Loucy (cell line): ENCODE measurements around the gene RIMBP2.

ENCODE experiments used
- H2AFZ ChIP-seq: fragments of 200-600 bp; sonication (generic); 2 replicates; pipeline ENCODE4 v1.6.0; 2016; ENCODE audit warnings: antibody characterized with exemption, mild to moderate bottlenecking, low read length, moderate library complexity
- H3F3A ChIP-seq: fragments of 200-600 bp; 2 replicates; pipeline ENCODE4 v1.6.0; 2016; ENCODE audit warnings: antibody characterized with exemption, low read depth, mild to moderate bottlenecking
- H3K27me3 ChIP-seq: fragments of 200-600 bp; sonication (generic); 2 replicates; pipeline ENCODE4 v1.6.1; 2014; ENCODE audit warnings: low read length, mild to moderate bottlenecking; ENCODE audit not compliant: insufficient read depth, poor library complexity, severe bottlenecking
- H3K36me3 ChIP-seq: fragments of 200-600 bp; sonication (generic); 2 replicates; pipeline ENCODE4 v1.6.1; 2016; ENCODE audit warnings: low read length; ENCODE audit not compliant: insufficient read depth
- H3K4me1 ChIP-seq: fragments of 200-600 bp; sonication (generic); 2 replicates; pipeline ENCODE4 v1.5.1; 2014; ENCODE audit warnings: low read length, mild to moderate bottlenecking; ENCODE audit not compliant: insufficient read depth, poor library complexity, severe bottlenecking
- H3K4me2 ChIP-seq: fragments of 200-600 bp; sonication (generic); 2 replicates; pipeline ENCODE4 v1.6.0; 2014; ENCODE audit warnings: antibody characterized with exemption, low read length, low read depth, mild to moderate bottlenecking; ENCODE audit not compliant: poor library complexity, severe bottlenecking
- H3K4me3 ChIP-seq: fragments of 200-600 bp; sonication (generic); 2 replicates; pipeline ENCODE4 v1.5.1; 2014; ENCODE audit warnings: low read length, mild to moderate bottlenecking, mixed read lengths; ENCODE audit not compliant: poor library complexity, severe bottlenecking
- H3K79me2 ChIP-seq: fragments of 200-600 bp; sonication (generic); 2 replicates; pipeline ENCODE4 v1.6.1; 2014; ENCODE audit warnings: low read length; ENCODE audit not compliant: insufficient read depth
- H3K9ac ChIP-seq: fragments of 200-600 bp; sonication (generic); 2 replicates; pipeline ENCODE4 v1.6.0; 2014; ENCODE audit warnings: mild to moderate bottlenecking, low read depth, low read length, moderate library complexity; ENCODE audit not compliant: poor library complexity, severe bottlenecking
- H3K9me2 ChIP-seq: fragments of 200-600 bp; sonication (generic); replicated peaks from 2 replicates; pipeline ENCODE4 v1.6.1; 2016; ENCODE audit warnings: low read depth, low read length, mixed read lengths
- H3K9me3 ChIP-seq: fragments of 200-600 bp; sonication (generic); 2 replicates; pipeline ENCODE4 v1.6.1; 2014; ENCODE audit warnings: mild to moderate bottlenecking, antibody characterized with exemption, low read length, low read depth; ENCODE audit not compliant: insufficient read depth
- H4K20me1 ChIP-seq: fragments of 200-600 bp; sonication (generic); 2 replicates; pipeline ENCODE4 v1.6.0; 2014; ENCODE audit warnings: antibody characterized with exemption, low read length, mild to moderate bottlenecking; ENCODE audit not compliant: insufficient read depth, poor library complexity, severe bottlenecking
- EZH2phosphoT487 ChIP-seq: fragments of 200-600 bp; IDR thresholded peaks from 2 replicates; pipeline ENCODE4 v1.6.1; 2018; ENCODE audit warnings: antibody characterized with exemption, mild to moderate bottlenecking, moderate library complexity, borderline replicate concordance
- TF ChIP-seq, protein P1 (sequence below): fragments of 200-600 bp; sonication (generic); conservative IDR thresholded peaks from 2 replicates; pipeline ENCODE4 v1.5.1; 2014; ENCODE audit warnings: mild to moderate bottlenecking, antibody characterized with exemption, low read length

Gene RIMBP2

DNA sequence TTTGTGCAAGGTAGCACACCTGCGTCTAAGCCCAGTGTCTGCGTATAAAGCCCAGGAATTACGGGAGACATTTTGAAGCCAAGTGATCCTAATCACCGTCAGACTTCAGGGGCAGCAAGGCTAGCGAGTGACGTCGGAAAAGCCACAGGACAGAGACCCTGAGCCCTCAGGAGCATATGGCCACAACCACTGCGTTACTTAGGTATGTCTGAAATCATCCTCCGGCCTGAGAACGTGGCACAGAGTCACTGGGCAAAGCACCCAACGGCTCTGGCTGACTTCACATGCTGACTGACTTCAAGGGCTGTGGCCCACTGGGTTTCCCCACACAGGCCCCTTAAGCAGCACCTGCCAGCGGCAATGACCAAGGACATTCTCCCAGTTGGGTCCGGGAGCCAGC is 71.5 kb downstream of the RIMBP2 start:
- Histone ChIP-seq H2AFZ (no peak overlapping the region), H3K9me3 (no peaks in the 10 kb centered on the region; the same call in 1 of the 2 replicates), H3K36me3 (no peaks in the 10 kb centered on the region), H3K9ac (no peak overlapping the region), H4K20me1 (no peaks in the 10 kb centered on the region), H3K4me3 (no peak overlapping the region), H3K4me2 (no peak overlapping the region), H3K27me3 (no peaks in the 10 kb centered on the region), H3K9me2 (no peaks in the 10 kb centered on the region), H3K79me2 (no peaks in the 10 kb centered on the region), H3K4me1 (no peaks in the 10 kb centered on the region), H3F3A (no peaks in the 10 kb centered on the region)
- TF ChIP-seq EZH2phosphoT487 = no peak
- TF ChIP-seq, protein P1, sequence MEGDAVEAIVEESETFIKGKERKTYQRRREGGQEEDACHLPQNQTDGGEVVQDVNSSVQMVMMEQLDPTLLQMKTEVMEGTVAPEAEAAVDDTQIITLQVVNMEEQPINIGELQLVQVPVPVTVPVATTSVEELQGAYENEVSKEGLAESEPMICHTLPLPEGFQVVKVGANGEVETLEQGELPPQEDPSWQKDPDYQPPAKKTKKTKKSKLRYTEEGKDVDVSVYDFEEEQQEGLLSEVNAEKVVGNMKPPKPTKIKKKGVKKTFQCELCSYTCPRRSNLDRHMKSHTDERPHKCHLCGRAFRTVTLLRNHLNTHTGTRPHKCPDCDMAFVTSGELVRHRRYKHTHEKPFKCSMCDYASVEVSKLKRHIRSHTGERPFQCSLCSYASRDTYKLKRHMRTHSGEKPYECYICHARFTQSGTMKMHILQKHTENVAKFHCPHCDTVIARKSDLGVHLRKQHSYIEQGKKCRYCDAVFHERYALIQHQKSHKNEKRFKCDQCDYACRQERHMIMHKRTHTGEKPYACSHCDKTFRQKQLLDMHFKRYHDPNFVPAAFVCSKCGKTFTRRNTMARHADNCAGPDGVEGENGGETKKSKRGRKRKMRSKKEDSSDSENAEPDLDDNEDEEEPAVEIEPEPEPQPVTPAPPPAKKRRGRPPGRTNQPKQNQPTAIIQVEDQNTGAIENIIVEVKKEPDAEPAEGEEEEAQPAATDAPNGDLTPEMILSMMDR = no peak

DNA sequence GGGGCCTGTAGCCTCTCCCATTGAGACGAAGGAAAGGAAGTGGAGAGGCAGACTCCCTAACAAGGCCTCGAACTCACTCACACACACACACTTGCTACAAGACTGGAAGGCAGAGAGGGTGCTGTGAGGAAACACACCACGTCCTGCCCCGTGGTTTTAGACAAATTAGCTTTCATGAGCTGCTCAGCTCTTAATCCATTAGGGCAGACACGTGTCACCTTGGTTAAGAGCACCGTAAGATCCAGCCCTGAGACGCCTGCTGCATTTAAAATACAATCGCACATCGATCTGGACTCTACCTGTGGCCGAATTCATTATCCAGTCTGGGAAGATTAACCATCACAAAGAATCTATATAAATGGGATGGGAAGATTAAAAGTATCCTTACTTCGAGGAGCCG is 72.0 kb downstream of the RIMBP2 start:
- Histone ChIP-seq H3K4me1 (no peaks in the 10 kb centered on the region), H3K9me2 (no peaks in the 10 kb centered on the region), H4K20me1 (no peaks in the 10 kb centered on the region), H3K36me3 (no peaks in the 10 kb centered on the region), H3K4me2 (no peak overlapping the region), H3K9ac (no peak overlapping the region), H3F3A (no peaks in the 10 kb centered on the region), H3K79me2 (no peaks in the 10 kb centered on the region), H3K27me3 (no peaks in the 10 kb centered on the region), H3K4me3 (no peak overlapping the region), H2AFZ (no peak overlapping the region), H3K9me3 (no peaks in the 10 kb centered on the region; the same call in 1 of the 2 replicates)
- TF ChIP-seq, protein P1 = no peak
- no peak for TF ChIP-seq EZH2phosphoT487

DNA sequence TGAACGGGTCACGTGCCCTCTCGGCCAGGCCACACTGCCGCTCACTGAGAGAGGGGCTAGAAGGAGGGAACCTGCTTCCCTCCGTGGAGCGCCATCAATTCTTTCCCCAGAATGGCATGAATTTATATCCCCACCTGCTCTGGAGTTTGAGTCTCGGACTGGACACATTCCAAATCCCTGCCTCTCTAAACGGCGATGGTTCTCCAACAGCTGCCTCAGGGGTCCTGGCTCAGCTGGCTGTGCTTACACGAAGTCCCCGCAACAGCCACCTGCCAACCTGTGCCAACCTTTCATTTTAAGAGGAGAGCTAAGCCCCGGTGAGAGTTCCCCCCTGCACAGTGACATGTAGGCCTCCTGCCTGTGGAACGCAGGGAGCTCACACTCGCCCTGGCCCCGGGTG is 73.2 kb downstream of the RIMBP2 start:
- Histone ChIP-seq H3K36me3 (no peaks in the 10 kb centered on the region), H3K27me3 (no peaks in the 10 kb centered on the region), H3K9ac (no peak overlapping the region), H3K9me3 (no peaks in the 10 kb centered on the region; the same call in 1 of the 2 replicates), H3K4me3 (no peak overlapping the region), H4K20me1 (no peaks in the 10 kb centered on the region), H2AFZ (no peak overlapping the region), H3F3A (no peaks in the 10 kb centered on the region), H3K79me2 (no peaks in the 10 kb centered on the region), H3K4me1 (no peaks in the 10 kb centered on the region), H3K4me2 (no peak overlapping the region), H3K9me2 (no peaks in the 10 kb centered on the region)
- no peak for TF ChIP-seq EZH2phosphoT487
- TF ChIP-seq, protein P1 = no peak
